HepG2 (cell line): ENCODE data around the gene RABGGTA. TPM values are rescaled to one million over a fixed set of nuclear protein-coding genes. Genes with fewer than 3 reads are reported as not detected.

Source experiments
- KLF16 ChIP-seq, 2 experiments: sonication (generic) in 1 of 2; formaldehyde crosslinking in 1 of 2; IDR thresholded peaks; 2 replicates each; pipeline versions ENCODE4 v1.6.1 to v1.8.0; 2016 to 2023; ENCODE audit warnings: missing genetic modification reagents in 2 of 2, missing compliant biosample characterization in 1 of 2
- polyA plus RNA-seq, 8 experiments: library from polyadenylated mRNA; depleted of rRNA in 3 of 8; stranded (reverse) in 7 of 8; unstranded in 1 of 8; fragments of >200 nt; fragmentation: Illumina TruSeq in 4 of 8; extraction: Trizol in 4 of 8; gene quantifications; 2 replicates each; pipeline versions ENCODE4 v1.2.1 to v1.2.3, GENCODE V29; 2011 to 2016; ENCODE audit warnings: low read depth in 4 of 8, missing spikeins in 1 of 8, mixed read lengths in 1 of 8; ENCODE audit not compliant: insufficient read depth in 1 of 8
- total RNA-seq, 5 experiments: library from RNA; depleted of rRNA; stranded (reverse); fragments of >200 nt; fragmentation: Illumina TruSeq; extraction: Trizol; gene quantifications; 2 replicates each; pipeline ENCODE4 v1.2.3, GENCODE V29; 2016; ENCODE audit warnings: low read depth in 1 of 5
- TF ChIP-seq, protein P1 (sequence below): sonication (generic); formaldehyde crosslinking; IDR thresholded peaks from 2 replicates; pipeline ENCODE4 v1.4.0; 2020; ENCODE audit warnings: missing genetic modification reagents, mild to moderate bottlenecking, borderline replicate concordance
- TF ChIP-seq, protein P2 (sequence below): sonication (generic); formaldehyde crosslinking; IDR thresholded peaks from 2 replicates; pipeline ENCODE4 v1.4.0; 2020; ENCODE audit warnings: mild to moderate bottlenecking, missing genetic modification reagents

RABGGTA gene
- total and polyA plus RNA-seq, 2 of the 13 experiments (the other 11 are each of a cell fraction or from before 2014, with no cell fraction given) = 57.9 to 90.8 TPM

DNA sequence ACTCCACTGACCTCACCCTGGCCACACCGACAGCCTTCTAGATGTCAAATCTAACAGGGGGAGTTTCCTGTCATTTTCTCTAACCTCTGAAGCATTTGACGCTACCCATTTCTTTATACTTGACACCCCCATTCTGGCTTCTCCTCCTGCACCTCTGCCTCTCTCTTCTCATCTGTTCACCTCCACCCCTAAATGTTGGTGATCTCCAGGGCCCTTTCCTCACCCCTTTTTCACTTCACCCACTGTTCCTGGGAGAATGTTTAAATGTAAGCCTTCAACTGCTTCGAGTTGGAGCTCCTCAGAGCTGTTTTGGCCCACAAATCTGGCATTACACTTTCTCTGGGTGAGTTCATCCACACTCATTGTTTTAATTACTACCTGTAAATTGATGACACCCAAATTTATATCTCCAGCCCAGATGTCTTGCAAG lies 452 bp upstream of the RABGGTA start (continued):
- TF ChIP-seq, protein P1, sequence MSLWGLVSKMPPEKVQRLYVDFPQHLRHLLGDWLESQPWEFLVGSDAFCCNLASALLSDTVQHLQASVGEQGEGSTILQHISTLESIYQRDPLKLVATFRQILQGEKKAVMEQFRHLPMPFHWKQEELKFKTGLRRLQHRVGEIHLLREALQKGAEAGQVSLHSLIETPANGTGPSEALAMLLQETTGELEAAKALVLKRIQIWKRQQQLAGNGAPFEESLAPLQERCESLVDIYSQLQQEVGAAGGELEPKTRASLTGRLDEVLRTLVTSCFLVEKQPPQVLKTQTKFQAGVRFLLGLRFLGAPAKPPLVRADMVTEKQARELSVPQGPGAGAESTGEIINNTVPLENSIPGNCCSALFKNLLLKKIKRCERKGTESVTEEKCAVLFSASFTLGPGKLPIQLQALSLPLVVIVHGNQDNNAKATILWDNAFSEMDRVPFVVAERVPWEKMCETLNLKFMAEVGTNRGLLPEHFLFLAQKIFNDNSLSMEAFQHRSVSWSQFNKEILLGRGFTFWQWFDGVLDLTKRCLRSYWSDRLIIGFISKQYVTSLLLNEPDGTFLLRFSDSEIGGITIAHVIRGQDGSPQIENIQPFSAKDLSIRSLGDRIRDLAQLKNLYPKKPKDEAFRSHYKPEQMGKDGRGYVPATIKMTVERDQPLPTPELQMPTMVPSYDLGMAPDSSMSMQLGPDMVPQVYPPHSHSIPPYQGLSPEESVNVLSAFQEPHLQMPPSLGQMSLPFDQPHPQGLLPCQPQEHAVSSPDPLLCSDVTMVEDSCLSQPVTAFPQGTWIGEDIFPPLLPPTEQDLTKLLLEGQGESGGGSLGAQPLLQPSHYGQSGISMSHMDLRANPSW = peak; percentile 15; the same call in 1 of the 2 replicates
- TF ChIP-seq, protein P2, sequence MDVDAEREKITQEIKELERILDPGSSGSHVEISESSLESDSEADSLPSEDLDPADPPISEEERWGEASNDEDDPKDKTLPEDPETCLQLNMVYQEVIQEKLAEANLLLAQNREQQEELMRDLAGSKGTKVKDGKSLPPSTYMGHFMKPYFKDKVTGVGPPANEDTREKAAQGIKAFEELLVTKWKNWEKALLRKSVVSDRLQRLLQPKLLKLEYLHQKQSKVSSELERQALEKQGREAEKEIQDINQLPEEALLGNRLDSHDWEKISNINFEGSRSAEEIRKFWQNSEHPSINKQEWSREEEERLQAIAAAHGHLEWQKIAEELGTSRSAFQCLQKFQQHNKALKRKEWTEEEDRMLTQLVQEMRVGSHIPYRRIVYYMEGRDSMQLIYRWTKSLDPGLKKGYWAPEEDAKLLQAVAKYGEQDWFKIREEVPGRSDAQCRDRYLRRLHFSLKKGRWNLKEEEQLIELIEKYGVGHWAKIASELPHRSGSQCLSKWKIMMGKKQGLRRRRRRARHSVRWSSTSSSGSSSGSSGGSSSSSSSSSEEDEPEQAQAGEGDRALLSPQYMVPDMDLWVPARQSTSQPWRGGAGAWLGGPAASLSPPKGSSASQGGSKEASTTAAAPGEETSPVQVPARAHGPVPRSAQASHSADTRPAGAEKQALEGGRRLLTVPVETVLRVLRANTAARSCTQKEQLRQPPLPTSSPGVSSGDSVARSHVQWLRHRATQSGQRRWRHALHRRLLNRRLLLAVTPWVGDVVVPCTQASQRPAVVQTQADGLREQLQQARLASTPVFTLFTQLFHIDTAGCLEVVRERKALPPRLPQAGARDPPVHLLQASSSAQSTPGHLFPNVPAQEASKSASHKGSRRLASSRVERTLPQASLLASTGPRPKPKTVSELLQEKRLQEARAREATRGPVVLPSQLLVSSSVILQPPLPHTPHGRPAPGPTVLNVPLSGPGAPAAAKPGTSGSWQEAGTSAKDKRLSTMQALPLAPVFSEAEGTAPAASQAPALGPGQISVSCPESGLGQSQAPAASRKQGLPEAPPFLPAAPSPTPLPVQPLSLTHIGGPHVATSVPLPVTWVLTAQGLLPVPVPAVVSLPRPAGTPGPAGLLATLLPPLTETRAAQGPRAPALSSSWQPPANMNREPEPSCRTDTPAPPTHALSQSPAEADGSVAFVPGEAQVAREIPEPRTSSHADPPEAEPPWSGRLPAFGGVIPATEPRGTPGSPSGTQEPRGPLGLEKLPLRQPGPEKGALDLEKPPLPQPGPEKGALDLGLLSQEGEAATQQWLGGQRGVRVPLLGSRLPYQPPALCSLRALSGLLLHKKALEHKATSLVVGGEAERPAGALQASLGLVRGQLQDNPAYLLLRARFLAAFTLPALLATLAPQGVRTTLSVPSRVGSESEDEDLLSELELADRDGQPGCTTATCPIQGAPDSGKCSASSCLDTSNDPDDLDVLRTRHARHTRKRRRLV (CRISPR knock-in tag) = 0 out of 2 replicates have a peak, but pooled peaks have one; percentile 51
- peak in 1 of 2 experiments; percentile 19; a peak in 1 of 4 replicates for TF ChIP-seq KLF16 (CRISPR knock-in tag; IDR thresholded peaks at IDR 0.05)
